HepG2 (cell line): Measurements from ENCODE around the gene MSMO1. TPM values are rescaled to one million over a fixed set of nuclear protein-coding genes. Genes with fewer than 3 reads are reported as not detected.
A peak's percentile ranks its signal among the peaks of the same experiment; 100 is the strongest.

Experiments
- CAMTA2 ChIP-seq: sonication (generic); formaldehyde crosslinking; IDR thresholded peaks from 2 replicates; pipeline ENCODE4 v1.4.0; 2020; ENCODE audit warnings: mild to moderate bottlenecking, missing genetic modification reagents, borderline replicate concordance
- CREBL2 ChIP-seq: sonication (generic); formaldehyde crosslinking; IDR thresholded peaks from 2 replicates; pipeline ENCODE4 v1.8.1; 2023; ENCODE audit warnings: missing genetic modification reagents, mild to moderate bottlenecking, borderline replicate concordance
- CTCF ChIP-seq: sonication (generic); formaldehyde crosslinking; IDR thresholded peaks from 2 replicates; pipeline ENCODE4 v1.5.0; 2020; ENCODE audit warnings: mild to moderate bottlenecking, missing genetic modification reagents, moderate library complexity
- ELF3 ChIP-seq: IDR thresholded peaks from 2 replicates; pipeline ENCODE4 v1.6.1; 2016; ENCODE audit warnings: missing genetic modification reagents, missing compliant biosample characterization
- FOXC1 ChIP-seq: sonication (generic); formaldehyde crosslinking; IDR thresholded peaks from 2 replicates; pipeline ENCODE4 v1.8.0; 2022; ENCODE audit warnings: mild to moderate bottlenecking, missing genetic modification reagents, borderline replicate concordance
- HMG20A ChIP-seq: IDR thresholded peaks from 2 replicates; pipeline ENCODE4 v1.6.1; 2016; ENCODE audit warnings: borderline replicate concordance
- IRF1 ChIP-seq: sonication (generic); formaldehyde crosslinking; IDR thresholded peaks from 2 replicates; pipeline ENCODE4 v1.4.0; 2020; ENCODE audit warnings: low read depth, mild to moderate bottlenecking, missing genetic modification reagents
- KDM2A ChIP-seq: sonication (generic); formaldehyde crosslinking; IDR thresholded peaks from 2 replicates; pipeline ENCODE4 v1.4.0; 2020; ENCODE audit warnings: low read depth, missing genetic modification reagents, borderline replicate concordance
- KLF16 ChIP-seq, 2 experiments: sonication (generic) in 1 of 2; formaldehyde crosslinking in 1 of 2; IDR thresholded peaks; 2 replicates each; pipeline versions ENCODE4 v1.6.1 to v1.8.0; 2016 to 2023; ENCODE audit warnings: missing genetic modification reagents in 2 of 2, missing compliant biosample characterization in 1 of 2
- MAFG ChIP-seq: sonication (generic); formaldehyde crosslinking; IDR thresholded peaks from 2 replicates; pipeline ENCODE4 v1.5.1; 2020; ENCODE audit warnings: mild to moderate bottlenecking, missing genetic modification reagents
- NFYC ChIP-seq: IDR thresholded peaks from 2 replicates; pipeline ENCODE4 v1.6.1; 2016; ENCODE audit warnings: missing genetic modification reagents, missing compliant biosample characterization
- PHB2 ChIP-seq: fragments of 450-650 bp; IDR thresholded peaks from 2 replicates; pipeline ENCODE4 v1.6.1; 2018; ENCODE audit not compliant: partially characterized antibody
- SMC3 ChIP-seq: IDR thresholded peaks from 2 replicates; pipeline ENCODE4 v1.6.1; 2011; ENCODE audit warnings: low read length, improper control_type of control experiment
- TCF12 ChIP-seq, 2 experiments: fragments of 450-650 bp in 1 of 2; sonication (generic) in 1 of 2; formaldehyde crosslinking in 1 of 2; IDR thresholded peaks; 2 replicates each; pipeline versions ENCODE4 v1.6.1 to v1.8.0; 2017 to 2022; ENCODE audit warnings: antibody characterized with exemption in 1 of 2, mild to moderate bottlenecking in 1 of 2, missing genetic modification reagents in 1 of 2, moderate library complexity in 1 of 2
- TFE3 ChIP-seq: IDR thresholded peaks from 2 replicates; pipeline ENCODE4 v1.6.1; 2016
- ZNF12 ChIP-seq: sonication (generic); formaldehyde crosslinking; IDR thresholded peaks from 2 replicates; pipeline ENCODE4 v1.5.0; 2020; ENCODE audit warnings: missing genetic modification reagents
- ZNF121 ChIP-seq: sonication (generic); formaldehyde crosslinking; IDR thresholded peaks from 2 replicates; pipeline ENCODE4 v1.5.0; 2020; ENCODE audit warnings: mild to moderate bottlenecking, missing genetic modification reagents
- ZNF432 ChIP-seq: sonication (generic); formaldehyde crosslinking; IDR thresholded peaks from 2 replicates; pipeline ENCODE4 v1.5.0; 2020; ENCODE audit warnings: missing genetic modification reagents, mild to moderate bottlenecking, borderline replicate concordance
- ZNF468 ChIP-seq: sonication (generic); formaldehyde crosslinking; IDR thresholded peaks from 2 replicates; pipeline ENCODE4 v1.8.0; 2022; ENCODE audit warnings: mild to moderate bottlenecking, moderate library complexity, missing genetic modification reagents
- ZNF550 ChIP-seq: sonication (generic); formaldehyde crosslinking; IDR thresholded peaks from 2 replicates; pipeline ENCODE4 v1.4.0; 2020; ENCODE audit warnings: mild to moderate bottlenecking, missing genetic modification reagents, borderline replicate concordance
- ZNF580 ChIP-seq: IDR thresholded peaks from 2 replicates; pipeline ENCODE4 v1.6.1; 2016; ENCODE audit warnings: low read depth, borderline replicate concordance
- ZNF704 ChIP-seq: sonication (generic); formaldehyde crosslinking; IDR thresholded peaks from 2 replicates; pipeline ENCODE4 v1.8.1; 2023; ENCODE audit warnings: mild to moderate bottlenecking, inconsistent platforms, moderate library complexity, missing genetic modification reagents, borderline replicate concordance
- polyA plus RNA-seq, 8 experiments: library from polyadenylated mRNA; depleted of rRNA in 3 of 8; stranded (reverse) in 7 of 8; unstranded in 1 of 8; fragments of >200 nt; fragmentation: Illumina TruSeq in 4 of 8; extraction: Trizol in 4 of 8; gene quantifications; 2 replicates each; pipeline versions ENCODE4 v1.2.1 to v1.2.3, GENCODE V29; 2011 to 2016; ENCODE audit warnings: low read depth in 4 of 8, missing spikeins in 1 of 8, mixed read lengths in 1 of 8; ENCODE audit not compliant: insufficient read depth in 1 of 8
- total RNA-seq, 5 experiments: library from RNA; depleted of rRNA; stranded (reverse); fragments of >200 nt; fragmentation: Illumina TruSeq; extraction: Trizol; gene quantifications; 2 replicates each; pipeline ENCODE4 v1.2.3, GENCODE V29; 2016; ENCODE audit warnings: low read depth in 1 of 5

Gene MSMO1
- total and polyA plus RNA-seq, 2 of the 13 experiments (the other 11 are each of a cell fraction or from before 2014, with no cell fraction given): 98.1 to 216 TPM

- TF ChIP-seq TCF12 (IDR thresholded peaks at IDR 0.05): no peak
- TF ChIP-seq TCF12 (CRISPR knock-in tag; IDR thresholded peaks at IDR 0.05): no peak
- no peak for TF ChIP-seq PHB2
- peak; percentile 50 for TF ChIP-seq ZNF580 (CRISPR knock-in tag)
- no peak for TF ChIP-seq ZNF121 (CRISPR knock-in tag)
- no peak for TF ChIP-seq CREBL2
- TF ChIP-seq ELF3 (CRISPR knock-in tag): peak; percentile 46; the same call in 1 of the 2 replicates
- TF ChIP-seq HMG20A (CRISPR knock-in tag): no peak
- no peak for TF ChIP-seq ZNF432 (CRISPR knock-in tag)
- TF ChIP-seq TFE3: no peak; the same call in 1 of the 2 replicates
- TF ChIP-seq ZNF550 (CRISPR knock-in tag): no peak
- TF ChIP-seq KDM2A: peak; percentile 93; the same call in 1 of the 2 replicates
- peak; percentile 80; the same call in 1 of the 2 replicates for TF ChIP-seq FOXC1
- 0 out of 2 replicates have a peak, but pooled peaks have one; percentile 70 for TF ChIP-seq ZNF468 (CRISPR knock-in tag)
- peak; percentile 96 for TF ChIP-seq ZNF704 (CRISPR knock-in tag)
- 0 out of 2 replicates have a peak, but pooled peaks have one; percentile 31 for TF ChIP-seq IRF1 (CRISPR knock-in tag)
- TF ChIP-seq SMC3: no peak
- peak; percentile 84 for TF ChIP-seq CTCF (CRISPR knock-in tag)
- peak in 1 of 2 experiments; percentile 89; a peak in 2 of 4 replicates for TF ChIP-seq KLF16 (CRISPR knock-in tag; IDR thresholded peaks at IDR 0.05)
- no peak for TF ChIP-seq NFYC (CRISPR knock-in tag)
- TF ChIP-seq ZNF12 (CRISPR knock-in tag): peak; percentile 39
- no peak for TF ChIP-seq MAFG (CRISPR knock-in tag)
- TF ChIP-seq CAMTA2 (CRISPR knock-in tag): no peak
Observed at GRCh38 chr4:165378745-165379677, 51.5 kb downstream of the MSMO1 start, which contains the start of gene CPE (continued).
